ENCODE measurements around the gene CD209. TPM values are rescaled to one million over a fixed set of nuclear protein-coding genes. Genes with fewer than 3 reads are reported as not detected.

The CD209 gene
- total RNA-seq, 1 donor from 2014 or later = 7.0 TPM

GRCh38 chr19:7729211-7729610 is 18.1 kb downstream of the CD209 start:
- no peak for DNase-seq
- Histone ChIP-seq H3K4me3 (no peak overlapping the region), H3K4me1 (no peaks in the 10 kb centered on the region), H3K9me3 (replicated peaks) (no peaks in the 10 kb centered on the region), H3K36me3 (no peaks in the 10 kb centered on the region), H3K27ac (replicated peaks) (no peak overlapping the region), H3K27me3 (ENCODE audit: low read depth) (peaks cover 96% of the 10 kb centered on the region)
- TF ChIP-seq CTCF (IDR thresholded peaks at IDR 0.05; ENCODE audit: borderline replicate concordance) = no peak
- intact Hi-C loops (cut with micrococcal nuclease) = no loop called here

GRCh38 chr19:7725791-7726190 is 21.5 kb downstream of the CD209 start:
- peaks cover 88% of the 10 kb centered on the region for H3K27me3 ChIP-seq (ENCODE audit: low read depth)
- no peaks in the 10 kb centered on the region for H3K9me3 ChIP-seq (replicated peaks)
- H3K4me1 ChIP-seq = no peaks in the 10 kb centered on the region
- H3K36me3 ChIP-seq = no peaks in the 10 kb centered on the region
- no peak for TF ChIP-seq CTCF (IDR thresholded peaks at IDR 0.05; ENCODE audit: borderline replicate concordance)
- no peak overlapping the region for H3K4me3 ChIP-seq
- intact Hi-C loops (cut with micrococcal nuclease) = no loop called here
- no peak for DNase-seq
- no peak overlapping the region for H3K27ac ChIP-seq (replicated peaks)

- TF ChIP-seq CTCF (IDR thresholded peaks at IDR 0.05; ENCODE audit: borderline replicate concordance) = no peak
- intact Hi-C loops (cut with micrococcal nuclease) = no loop called here
- no peak overlapping the region for H3K27ac ChIP-seq (replicated peaks)
- H3K36me3 ChIP-seq = no peaks in the 10 kb centered on the region
- H3K4me3 ChIP-seq = no peak overlapping the region
- DNase-seq = no peak
- no peaks in the 10 kb centered on the region for H3K4me1 ChIP-seq
- H3K27me3 ChIP-seq (ENCODE audit: low read depth) = peaks cover 87% of the 10 kb centered on the region
- H3K9me3 ChIP-seq (replicated peaks) = peaks cover 5% of the 10 kb centered on the region
These were observed 25.1 kb downstream of the CD209 start for GRCh38 chr19:7722231-7722651.

GRCh38 chr19:7720351-7720750 is 27.0 kb downstream of the CD209 start:
- no peaks in the 10 kb centered on the region for H3K4me1 ChIP-seq
- no peaks in the 10 kb centered on the region for H3K36me3 ChIP-seq
- H3K9me3 ChIP-seq (replicated peaks) = peaks cover 16% of the 10 kb centered on the region
- DNase-seq = no peak
- intact Hi-C loops (cut with micrococcal nuclease) = no loop called here
- no peak for TF ChIP-seq CTCF (IDR thresholded peaks at IDR 0.05; ENCODE audit: borderline replicate concordance)
- H3K27ac ChIP-seq (replicated peaks) = no peak overlapping the region
- H3K4me3 ChIP-seq = no peak overlapping the region
- H3K27me3 ChIP-seq (ENCODE audit: low read depth) = peaks cover 69% of the 10 kb centered on the region

- H3K27me3 ChIP-seq (ENCODE audit: low read depth) = peaks cover 55% of the 10 kb centered on the region
These were observed 28.7 kb downstream of the CD209 start for GRCh38 chr19:7718668-7719067.

More at GRCh38 chr19:7718668-7719067, 28.7 kb downstream of the CD209 start:
- Histone ChIP-seq H3K36me3 (no peaks in the 10 kb centered on the region), H3K27ac (replicated peaks) (no peak overlapping the region), H3K4me1 (no peaks in the 10 kb centered on the region), H3K4me3 (no peak overlapping the region), H3K9me3 (replicated peaks) (peaks cover 16% of the 10 kb centered on the region)
- DNase-seq = no peak
- TF ChIP-seq CTCF (IDR thresholded peaks at IDR 0.05; ENCODE audit: borderline replicate concordance) = no peak
- intact Hi-C loops (cut with micrococcal nuclease) = no loop called here
